Measurements from ENCODE around the gene C19orf18.

Gene C19orf18

DNA sequence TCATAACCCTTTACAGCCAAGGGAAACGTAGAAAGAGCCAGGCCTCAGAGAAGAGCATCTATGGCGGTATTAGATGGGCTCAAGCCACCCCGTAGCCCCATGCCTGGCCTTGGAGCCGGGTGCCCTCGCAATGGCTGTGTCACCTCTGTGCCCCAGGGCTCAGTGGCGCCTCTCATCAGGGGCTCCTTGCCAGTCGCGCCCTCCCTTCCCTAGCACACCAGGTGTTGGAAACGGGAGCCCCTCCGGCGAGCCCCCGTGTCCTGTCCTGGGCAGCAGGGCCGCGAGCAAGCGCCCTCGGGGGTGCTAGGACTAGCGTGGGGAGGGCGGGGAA is 27.3 kb downstream of the C19orf18 start:
- no peak for DNase-seq

DNA sequence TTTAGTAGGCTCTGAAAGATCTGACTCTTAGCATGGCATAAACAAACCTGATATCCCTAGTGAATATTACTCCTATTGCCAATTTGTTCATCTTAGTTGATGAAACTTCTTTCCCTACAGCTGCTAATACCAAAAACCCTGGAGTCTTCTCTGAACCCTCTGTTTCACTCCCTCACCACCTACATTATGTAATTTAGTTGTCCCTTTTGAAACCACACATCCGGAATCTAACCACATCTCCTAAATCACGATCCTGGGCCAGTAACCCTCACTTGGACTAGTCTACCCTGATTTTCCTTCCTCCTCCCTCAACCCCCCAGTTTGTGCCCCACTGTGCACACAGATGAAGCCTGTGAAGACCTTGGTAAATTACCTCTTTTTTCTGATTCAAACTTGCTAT is 28.0 kb downstream of the C19orf18 start:
- no peak for DNase-seq

DNA sequence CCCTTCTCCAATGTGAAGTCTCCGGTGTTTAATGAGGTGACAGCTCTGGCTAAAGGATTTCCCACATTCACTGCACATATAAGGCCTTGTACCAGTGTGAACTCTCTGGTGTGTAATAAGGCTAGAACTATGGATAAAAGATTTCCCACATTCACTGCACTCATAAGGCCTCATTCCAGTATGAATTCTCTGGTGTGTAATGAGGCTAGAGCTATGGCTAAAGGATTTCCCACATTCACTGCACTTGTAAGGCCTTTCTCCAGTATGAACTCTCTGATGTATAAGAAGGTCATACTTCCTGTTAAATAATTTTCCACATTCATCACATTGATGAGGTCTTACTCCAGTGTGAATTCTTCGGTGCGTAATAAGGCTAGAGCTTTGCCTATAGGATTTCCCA is 32.7 kb downstream of the C19orf18 start:
- DNase-seq: no peak

DNA sequence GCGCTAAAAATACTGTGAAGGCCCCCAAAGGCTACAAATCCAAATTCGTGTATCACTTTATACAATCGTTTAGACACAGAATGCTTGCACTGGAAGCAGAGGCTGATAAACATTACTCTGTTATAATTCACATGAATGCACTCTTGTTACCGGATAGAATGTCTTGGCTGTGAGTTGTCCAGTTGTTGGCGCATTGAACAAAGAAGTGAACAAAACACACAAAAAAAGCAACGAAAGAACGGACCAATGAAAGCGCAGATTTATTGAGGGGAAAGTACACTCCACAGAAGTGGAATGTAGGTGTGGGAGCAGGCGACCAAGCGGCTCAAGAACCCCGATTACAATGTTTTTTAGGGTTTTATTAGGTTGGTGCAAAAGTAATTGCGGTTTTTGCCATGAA is 38.6 kb downstream of the C19orf18 start:
- DNase-seq: no peak

DNA sequence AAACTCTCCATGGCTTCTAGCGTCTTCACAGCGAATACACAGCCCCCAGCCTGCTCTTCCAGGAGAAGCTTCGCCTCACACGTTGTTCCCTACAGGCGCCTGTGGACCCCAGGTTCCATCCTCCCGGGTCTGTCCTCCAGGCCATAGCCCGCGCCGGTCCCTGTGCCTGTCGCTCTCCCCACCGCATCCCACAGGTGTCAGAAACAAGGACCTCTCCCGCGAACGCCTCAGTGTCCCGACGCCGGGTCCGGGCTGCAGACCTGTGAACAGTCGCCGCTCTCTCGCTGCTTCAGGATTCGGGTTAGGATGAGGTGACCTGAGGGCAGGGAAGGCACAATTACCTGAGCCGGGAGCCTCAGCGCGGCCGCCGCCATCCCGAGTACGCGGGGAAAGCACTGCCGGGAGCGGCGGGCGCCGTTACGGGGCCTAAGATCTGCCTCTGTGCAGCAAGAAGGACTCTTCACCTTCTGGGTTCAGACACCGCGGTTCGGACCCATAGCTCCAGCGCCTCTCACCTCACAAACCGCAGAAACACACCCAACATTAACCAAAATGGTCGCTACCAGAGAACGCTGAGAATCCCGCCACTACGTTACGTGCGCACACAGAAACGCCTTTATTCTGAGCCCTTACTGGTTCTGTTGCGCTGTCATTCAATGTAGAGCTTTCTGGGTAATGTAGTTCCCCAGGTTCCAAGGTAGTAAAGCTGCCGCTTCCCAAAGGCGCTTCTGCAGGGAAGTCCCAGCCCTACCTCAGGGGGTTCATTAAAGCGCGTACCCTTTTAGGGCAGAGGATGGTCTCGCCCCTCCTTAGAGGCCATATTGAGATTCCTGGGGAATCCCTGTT is 39.3 kb downstream of the C19orf18 start, which contains the start of gene ZNF418:
Gene ZNF418 (minus strand): TSS at position 583 of the 846 bp plus-strand sequence. CDS start 1,580 bp downstream, outside the sequence.
- DNase-seq: peak; percentile 66 to 70

DNA sequence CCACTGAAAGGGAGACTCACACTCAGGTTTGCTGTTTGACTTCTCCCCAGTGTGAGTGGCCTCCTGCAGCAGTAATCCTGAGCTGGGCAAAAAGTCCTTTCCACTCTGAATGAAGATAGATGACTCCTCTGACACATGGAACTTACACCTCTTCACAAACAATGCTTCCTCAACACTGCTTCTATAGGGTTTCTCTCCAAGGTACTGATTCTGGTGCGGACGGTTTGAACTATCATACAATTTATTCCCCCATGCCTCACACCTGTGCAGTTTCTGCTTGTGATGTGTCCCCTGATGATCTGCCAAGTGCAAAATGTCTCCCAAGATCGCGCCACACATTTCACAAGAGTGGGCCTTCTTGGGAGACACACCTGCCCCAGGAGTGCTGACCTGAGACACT is 46.7 kb downstream of the C19orf18 start:
- no peak for DNase-seq

DNA sequence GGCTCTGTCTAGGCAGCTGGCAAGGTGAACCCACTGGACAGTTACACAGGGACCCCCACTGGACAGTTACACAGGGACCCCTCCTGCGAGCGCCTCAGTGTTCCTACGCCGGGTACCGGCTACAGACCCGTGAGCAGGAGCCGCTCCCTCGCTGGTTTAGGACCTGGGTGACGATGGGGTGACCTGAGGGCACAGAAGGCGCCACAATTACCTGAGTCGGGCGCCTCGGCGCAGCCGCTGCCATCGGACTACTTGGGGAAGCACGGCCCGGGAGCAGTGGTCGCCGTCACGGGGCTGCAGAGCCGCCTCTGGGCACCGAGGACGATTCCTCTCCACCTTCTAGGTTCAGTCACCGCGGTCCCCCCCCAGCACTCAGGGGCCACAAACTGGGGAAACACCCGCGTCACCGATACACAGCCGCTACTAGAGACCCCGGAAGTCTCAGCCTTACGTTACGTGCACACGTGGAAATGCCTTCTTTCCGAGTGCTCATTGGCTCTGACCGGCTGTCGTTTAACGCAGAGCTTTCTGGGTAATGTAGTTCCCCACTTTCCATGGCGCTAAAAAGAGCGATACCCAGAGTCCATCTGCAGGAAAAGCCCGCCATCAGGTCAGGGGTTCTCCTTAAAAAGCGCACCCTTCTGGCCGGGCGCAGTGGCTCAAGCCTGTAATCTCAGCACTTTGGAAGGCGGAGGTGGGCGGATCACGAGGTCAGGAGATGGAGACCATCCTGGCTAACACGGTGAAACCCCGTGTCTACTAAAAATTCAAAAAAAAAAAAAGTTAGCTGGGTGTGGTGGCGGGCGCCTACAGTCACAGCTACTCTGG is 58.0 kb downstream of the C19orf18 start, which contains the start of gene ZNF417:
Gene ZNF417 (minus strand): TSS at position 425 of the 828 bp plus-strand sequence. CDS start 181 bp downstream, at position 244.
- DNase-seq: peak; percentile 94 to 95

DNA sequence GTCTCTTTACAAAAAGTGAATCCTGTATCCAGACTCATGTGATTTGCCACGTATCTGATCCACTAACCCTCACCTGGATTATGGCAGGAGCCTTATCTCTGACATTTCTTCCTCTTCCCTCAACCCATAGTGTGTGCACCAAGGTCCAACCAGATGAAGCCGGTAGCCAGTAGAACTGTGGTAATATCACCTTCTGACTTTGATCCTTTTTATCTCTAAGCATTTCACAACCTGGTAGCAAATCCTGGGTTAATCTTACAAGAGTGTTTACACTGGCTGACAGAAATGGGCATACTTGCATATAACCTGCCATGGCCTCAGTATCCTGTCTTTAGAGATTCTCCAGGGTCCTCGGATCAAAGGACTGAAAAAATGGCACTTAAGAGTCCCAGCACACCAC is 59.8 kb downstream of the C19orf18 start:
- DNase-seq: no peak
